GM12865 (cell line): ENCODE data around the gene RPL39L.
A peak's percentile ranks its signal among the peaks of the same experiment; 100 is the strongest.

ENCODE experiments used
- DNase-seq: peaks from one replicate; pipeline ENCODE4 v3.0.0; 2010; ENCODE audit warnings: low read depth
- H3K4me3 ChIP-seq: 2 replicates; pipeline ENCODE4 v1.5.1; 2011; ENCODE audit warnings: mild to moderate bottlenecking, low read depth, low read length, control low read depth
- CTCF ChIP-seq: IDR thresholded peaks from 2 replicates; pipeline ENCODE4 v1.5.1; 2011; ENCODE audit warnings: low read length, control low read depth, low read depth, inconsistent platforms; ENCODE audit not compliant: insufficient read depth; ENCODE audit errors: missing control alignments

Gene RPL39L

GRCh38 chr3:187139126-187139894, at the start of gene RPL39L:
Gene RPL39L (minus strand): TSS chr3:187139496. CDS start chr3:187121300, 18,196 bp downstream.
- peak; percentile 87 for TF ChIP-seq CTCF
- H3K4me3 ChIP-seq: peak within 1 kb of the TSS; percentile 84
- peak; percentile 97 for DNase-seq

- DNase-seq: no peak
- H3K4me3 ChIP-seq: no peak overlapping the region
- no peak for TF ChIP-seq CTCF
Measured at GRCh38 chr3:187188931-187189330, 49.6 kb upstream of the RPL39L start.

GRCh38 chr3:187186801-187187421, 47.6 kb upstream of the RPL39L start:
- H3K4me3 ChIP-seq: no peak overlapping the region

GRCh38 chr3:187186375-187186774, 47.1 kb upstream of the RPL39L start:
- DNase-seq: no peak
- H3K4me3 ChIP-seq: no peak overlapping the region
- TF ChIP-seq CTCF: no peak

More at GRCh38 chr3:187186801-187187421, 47.6 kb upstream of the RPL39L start:
- TF ChIP-seq CTCF: no peak
- peak; percentile 23 for DNase-seq

GRCh38 chr3:187185759-187186158, 46.5 kb upstream of the RPL39L start:
- no peak for DNase-seq
- TF ChIP-seq CTCF: no peak
- H3K4me3 ChIP-seq: no peak overlapping the region

- TF ChIP-seq CTCF: no peak
- DNase-seq: no peak
- no peak overlapping the region for H3K4me3 ChIP-seq
Measured at GRCh38 chr3:187183903-187184302, 44.6 kb upstream of the RPL39L start.
